Pancreas (tissue), 10 donors: ENCODE measurements around the gene ZNF417. TPM values are rescaled to one million over a fixed set of nuclear protein-coding genes. Genes with fewer than 3 reads are reported as not detected.

Source experiments
- ATAC-seq, 4 donors: fragments of 200-7000 bp; cut with Tn5 transposase; one replicate each; pipeline versions ENCODE4 v1.8.0 to v1.9.1; 2020; ENCODE audit warnings: mild to moderate bottlenecking in 4 of 4, moderate library complexity in 4 of 4
- DNase-seq, 6 donors: peaks; one replicate each; pipeline ENCODE4 v3.0.0-alpha.2; 2020
- FAIRE-seq: peaks from 2 replicates; lab custom pipeline; 2012; peaks lifted over from hg19 to GRCh38; lab: Jason Lieb, UNC
- H3K27ac ChIP-seq, 4 donors: fragments of 200-600 bp; sonication (generic); 1 replicate in 3 of 4; 2 replicates in 1 of 4; pipeline versions ENCODE4 v1.5.0 to v1.8.0; 2020
- H3K27me3 ChIP-seq, 4 donors: fragments of 200-600 bp; one replicate each; pipeline ENCODE4 v1.8.0; 2021
- H3K36me3 ChIP-seq, 3 donors: fragments of 200-600 bp; sonication (generic) in 1 of 3; one replicate each; pipeline versions ENCODE4 v1.5.0 to v1.8.0; 2020 to 2021
- H3K4me1 ChIP-seq, 3 donors: fragments of 200-600 bp; one replicate each; pipeline ENCODE4 v1.8.0; 2021
- H3K4me3 ChIP-seq, 4 donors: fragments of 200-600 bp; sonication (generic) in 2 of 4; one replicate each; pipeline versions ENCODE4 v1.5.0 to v1.8.0; 2020 to 2021
- H3K9me3 ChIP-seq, 4 donors: fragments of 200-600 bp; one replicate each; pipeline ENCODE4 v1.8.0; 2021
- WGBS, 2 donors: extraction: QIAGEN DNeasy Blood & Tissue Kit; methylation state at CpG; one replicate each; pipeline ENCODE4 v1.1.7; 2013; 5-methylcytosine and 5-hydroxymethylcytosine counted together
- intact Hi-C, 3 donors: fragments of 100-400 bp; cut with DNase I; formaldehyde crosslinking; loops; one replicate each; pipeline versions ENCODE4 v1.11.1 to v1.14.2; 2022
- polyA plus RNA-seq, 2 donors: library from polyadenylated mRNA; stranded (reverse); fragments of 200-250 nt; gene quantifications; one replicate each; pipeline ENCODE4 v1.2.3, GENCODE V29; 2013
- total RNA-seq, 6 donors: library from RNA; stranded (reverse); fragmentation: NEBNext Ultra II Directional in 4 of 6; extraction: Animal tissue kit (Norgen Biotek cat#: 25700) in 4 of 6; gene quantifications; one replicate each; pipeline versions ENCODE4 v1.2.1 to v1.2.4, GENCODE V29; 2021 to 2023
- TF ChIP-seq, protein P1 (sequence below), 4 donors: fragments of 200-600 bp; sonication (generic) in 3 of 4; IDR thresholded peaks; one replicate each; pipeline versions ENCODE4 v1.5.0 to v1.8.0; 2021; ENCODE audit warnings: antibody characterized with exemption in 4 of 4
- donor health status: healthy with polysubstance abuse.
- donor health status: DM: no; HTN: no; CAD: no; lungs with moderate emphysema.
- donor health status: DM: no; HTN: no; CAD: no.
- donor health status: control.
- donor health status: control.
- donor health status: Bipolar disorder and iron deficiency.
- donor health status: DM: yes; HTN: yes; CAD: no.
- donor health status: DM: no; HTN: no; CAD: no.
- donor health status: DM: no; HTN: no; CAD: no.
- donor health status: DM: yes; HTN: yes; CAD: no.

ZNF417 gene
- total and polyA plus RNA-seq, 8 donors = 2.8 to 15.3 (median 6.2) TPM

DNA sequence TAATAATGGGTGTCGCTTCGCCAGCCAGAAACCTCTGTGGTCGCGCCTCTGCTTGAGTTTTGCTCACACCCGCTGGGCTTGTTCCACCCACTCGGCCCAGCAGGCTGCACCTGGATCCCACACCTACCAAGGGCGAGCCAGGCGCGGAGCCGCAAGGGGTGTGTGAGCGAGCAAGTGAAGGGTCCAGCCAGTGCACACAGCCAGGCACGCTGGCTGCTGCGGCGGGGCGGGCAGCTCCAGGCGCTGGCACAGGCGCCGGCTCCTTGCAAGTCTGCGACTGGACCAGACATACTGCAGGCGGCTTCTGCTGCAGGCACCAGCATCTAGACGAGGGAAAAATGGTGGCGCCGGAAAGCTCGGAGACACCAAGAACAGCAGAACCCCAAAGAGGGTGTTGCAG is 32.9 kb upstream of the ZNF417 start:
- intact Hi-C loops = no loop called here
- WGBS, 2 donors = 84 to 89% methylated on average over 24 of the region's 24 CpGs
- Histone ChIP-seq H3K9me3 (no peaks in the 10 kb centered on the region), H3K36me3 (no peaks in the 10 kb centered on the region), H3K27ac (no peak overlapping the region), H3K27me3 (no peaks in the 10 kb centered on the region), H3K4me1 (no peaks in the 10 kb centered on the region), H3K4me3 (no peak overlapping the region)
- ATAC-seq (no peak), FAIRE-seq (no peak), DNase-seq (peak in 2 of 6 donors; percentile 24 to 43)
- TF ChIP-seq, protein P1, sequence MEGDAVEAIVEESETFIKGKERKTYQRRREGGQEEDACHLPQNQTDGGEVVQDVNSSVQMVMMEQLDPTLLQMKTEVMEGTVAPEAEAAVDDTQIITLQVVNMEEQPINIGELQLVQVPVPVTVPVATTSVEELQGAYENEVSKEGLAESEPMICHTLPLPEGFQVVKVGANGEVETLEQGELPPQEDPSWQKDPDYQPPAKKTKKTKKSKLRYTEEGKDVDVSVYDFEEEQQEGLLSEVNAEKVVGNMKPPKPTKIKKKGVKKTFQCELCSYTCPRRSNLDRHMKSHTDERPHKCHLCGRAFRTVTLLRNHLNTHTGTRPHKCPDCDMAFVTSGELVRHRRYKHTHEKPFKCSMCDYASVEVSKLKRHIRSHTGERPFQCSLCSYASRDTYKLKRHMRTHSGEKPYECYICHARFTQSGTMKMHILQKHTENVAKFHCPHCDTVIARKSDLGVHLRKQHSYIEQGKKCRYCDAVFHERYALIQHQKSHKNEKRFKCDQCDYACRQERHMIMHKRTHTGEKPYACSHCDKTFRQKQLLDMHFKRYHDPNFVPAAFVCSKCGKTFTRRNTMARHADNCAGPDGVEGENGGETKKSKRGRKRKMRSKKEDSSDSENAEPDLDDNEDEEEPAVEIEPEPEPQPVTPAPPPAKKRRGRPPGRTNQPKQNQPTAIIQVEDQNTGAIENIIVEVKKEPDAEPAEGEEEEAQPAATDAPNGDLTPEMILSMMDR (IDR thresholded peaks at IDR 0.05) = no peak

DNA sequence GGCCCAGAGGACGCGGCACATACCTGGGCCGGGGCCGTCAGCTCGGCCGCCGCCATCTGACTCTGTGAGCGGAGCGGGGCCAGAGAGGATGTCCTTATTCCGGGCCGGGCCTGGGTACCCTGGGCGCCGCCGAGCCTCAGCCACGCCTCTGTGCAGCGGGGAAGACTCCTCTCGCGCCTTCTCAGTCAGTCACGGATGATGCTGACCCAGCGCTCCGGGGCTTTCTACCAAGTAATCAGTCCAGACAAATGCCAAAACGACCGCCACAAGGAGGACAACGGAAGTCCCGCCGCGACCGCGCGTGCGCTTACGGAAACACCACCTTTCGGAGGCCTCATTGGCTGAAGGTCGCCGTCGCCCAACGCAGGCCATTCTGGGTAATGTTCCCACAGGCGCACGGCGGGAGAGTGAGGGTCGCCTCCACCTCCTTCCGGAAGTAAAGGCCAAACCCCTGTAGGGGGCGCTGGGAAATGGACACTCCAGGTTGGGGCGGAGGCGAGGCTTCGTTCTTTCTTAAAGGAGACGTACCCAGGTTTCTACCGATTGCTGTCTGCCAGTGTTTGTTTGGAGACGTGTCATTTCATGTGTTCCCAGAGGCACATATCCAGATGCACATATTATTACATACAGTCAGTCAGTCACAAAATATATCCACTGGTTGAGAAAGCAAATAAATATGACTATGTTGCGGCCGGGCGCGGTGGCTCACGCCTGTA is 31.2 kb upstream of the ZNF417 start, which contains the start of gene ZNF256:
TSS of gene ZNF256 (minus strand) at position 288 of the 716 bp plus-strand sequence. CDS start at position 56, 232 bp downstream.
- intact Hi-C loops = no loop called here
- TF ChIP-seq, protein P1 (IDR thresholded peaks at IDR 0.05) = peak; percentile 33 to 51 (median 38)
- peak; percentile 92 for FAIRE-seq
- peak; percentile 93 to 96 (median 93) for DNase-seq
- H3K36me3 ChIP-seq = peaks cover 0 to 3% (median 0%) of the 10 kb centered on the region in 3 donors
- WGBS, 2 donors = 5 to 6% methylated on average over 52 to 54 of the region's 54 CpGs
- H3K27ac ChIP-seq = peak within 1 kb of the TSS in 3 of 4 donors; percentile 13 to 52 (median 35)
- peak within 1 kb of the TSS; percentile 54 to 95 (median 82) for H3K4me3 ChIP-seq
- ATAC-seq = peak; percentile 99
- H3K9me3 ChIP-seq = no peaks in the 10 kb centered on the region
- no peaks in the 10 kb centered on the region for H3K4me1 ChIP-seq
- H3K27me3 ChIP-seq = no peaks in the 10 kb centered on the region

DNA sequence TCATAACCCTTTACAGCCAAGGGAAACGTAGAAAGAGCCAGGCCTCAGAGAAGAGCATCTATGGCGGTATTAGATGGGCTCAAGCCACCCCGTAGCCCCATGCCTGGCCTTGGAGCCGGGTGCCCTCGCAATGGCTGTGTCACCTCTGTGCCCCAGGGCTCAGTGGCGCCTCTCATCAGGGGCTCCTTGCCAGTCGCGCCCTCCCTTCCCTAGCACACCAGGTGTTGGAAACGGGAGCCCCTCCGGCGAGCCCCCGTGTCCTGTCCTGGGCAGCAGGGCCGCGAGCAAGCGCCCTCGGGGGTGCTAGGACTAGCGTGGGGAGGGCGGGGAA is 30.7 kb upstream of the ZNF417 start:
- H3K27ac ChIP-seq = peak overlapping the region in 3 of 4 donors; percentile 13 to 52 (median 35)
- no peaks in the 10 kb centered on the region for H3K9me3 ChIP-seq
- WGBS, 2 donors = 1 to 2% methylated on average over 18 of the region's 18 CpGs
- H3K27me3 ChIP-seq = no peaks in the 10 kb centered on the region
- intact Hi-C loops = no loop called here
- TF ChIP-seq, protein P1 (IDR thresholded peaks at IDR 0.05) = no peak
- peak in 1 of 6 donors; percentile 38 for DNase-seq
- H3K4me1 ChIP-seq = no peaks in the 10 kb centered on the region
- peak overlapping the region; percentile 54 to 95 (median 82) for H3K4me3 ChIP-seq
- ATAC-seq = peak in 2 of 4 donors; percentile 1 to 6
- peaks cover 0 to 8% (median 2%) of the 10 kb centered on the region in 3 donors for H3K36me3 ChIP-seq
- no peak for FAIRE-seq

DNA sequence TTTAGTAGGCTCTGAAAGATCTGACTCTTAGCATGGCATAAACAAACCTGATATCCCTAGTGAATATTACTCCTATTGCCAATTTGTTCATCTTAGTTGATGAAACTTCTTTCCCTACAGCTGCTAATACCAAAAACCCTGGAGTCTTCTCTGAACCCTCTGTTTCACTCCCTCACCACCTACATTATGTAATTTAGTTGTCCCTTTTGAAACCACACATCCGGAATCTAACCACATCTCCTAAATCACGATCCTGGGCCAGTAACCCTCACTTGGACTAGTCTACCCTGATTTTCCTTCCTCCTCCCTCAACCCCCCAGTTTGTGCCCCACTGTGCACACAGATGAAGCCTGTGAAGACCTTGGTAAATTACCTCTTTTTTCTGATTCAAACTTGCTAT is 29.9 kb upstream of the ZNF417 start:
- intact Hi-C loops = no loop called here
- no peaks in the 10 kb centered on the region for H3K4me1 ChIP-seq
- peaks cover 0 to 16% (median 7%) of the 10 kb centered on the region in 3 donors for H3K36me3 ChIP-seq
- no peak overlapping the region for H3K27ac ChIP-seq
- no peak for ATAC-seq
- no peaks in the 10 kb centered on the region for H3K27me3 ChIP-seq
- no peak for DNase-seq
- peak overlapping the region in 1 of 4 donors; percentile 95 for H3K4me3 ChIP-seq
- 61 to 65% methylated on average over 2 of the region's 2 CpGs for WGBS, 2 donors
- TF ChIP-seq, protein P1 (IDR thresholded peaks at IDR 0.05) = no peak
- FAIRE-seq = no peak
- no peaks in the 10 kb centered on the region for H3K9me3 ChIP-seq

DNA sequence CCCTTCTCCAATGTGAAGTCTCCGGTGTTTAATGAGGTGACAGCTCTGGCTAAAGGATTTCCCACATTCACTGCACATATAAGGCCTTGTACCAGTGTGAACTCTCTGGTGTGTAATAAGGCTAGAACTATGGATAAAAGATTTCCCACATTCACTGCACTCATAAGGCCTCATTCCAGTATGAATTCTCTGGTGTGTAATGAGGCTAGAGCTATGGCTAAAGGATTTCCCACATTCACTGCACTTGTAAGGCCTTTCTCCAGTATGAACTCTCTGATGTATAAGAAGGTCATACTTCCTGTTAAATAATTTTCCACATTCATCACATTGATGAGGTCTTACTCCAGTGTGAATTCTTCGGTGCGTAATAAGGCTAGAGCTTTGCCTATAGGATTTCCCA is 25.2 kb upstream of the ZNF417 start:
- H3K27me3 ChIP-seq = no peaks in the 10 kb centered on the region
- TF ChIP-seq, protein P1 (IDR thresholded peaks at IDR 0.05) = no peak
- ATAC-seq (no peak), DNase-seq (no peak), FAIRE-seq (no peak)
- WGBS, 2 donors = 98 to 99% methylated on average over 3 of the region's 3 CpGs
- H3K9me3 ChIP-seq = no peaks in the 10 kb centered on the region
- H3K4me1 ChIP-seq = no peaks in the 10 kb centered on the region
- no peak overlapping the region for H3K4me3 ChIP-seq
- H3K27ac ChIP-seq = no peak overlapping the region
- intact Hi-C loops = no loop called here
- H3K36me3 ChIP-seq = peaks cover 0 to 21% (median 7%) of the 10 kb centered on the region in 3 donors
